A673 (cell line): ENCODE results near the gene RPRD1B. TPM values are rescaled to one million over a fixed set of nuclear protein-coding genes. Genes with fewer than 3 reads are reported as not detected.

ENCODE experiments used
- BruUV-seq: library from RNA; stranded (reverse); fragments of 400-500 nt; replicated peaks from 2 replicates; lab custom pipeline; 2021; lab: Mats Ljungman, UMichigan
- CTCF ChIA-PET: fragments of 300-600 bp; sonication (Branson Sonifier 250); formaldehyde crosslinking; loops from one replicate; lab custom pipeline; 2022; ENCODE audit warnings: antibody characterized with exemption; lab: Charles Lee
- POLR2A ChIA-PET: fragments of 300-600 bp; sonication (Branson Sonifier 250); formaldehyde crosslinking; loops from one replicate; lab custom pipeline; 2022; ENCODE audit warnings: antibody characterized with exemption; ENCODE audit not compliant: low non-redundant PET; lab: Charles Lee
- DNase-seq: peaks from one replicate; pipeline ENCODE4 v3.0.0-alpha.2; 2015; ENCODE audit warnings: low spot score
- H3K27ac ChIP-seq: fragments of 200-600 bp; sonication (generic); 2 replicates; pipeline ENCODE4 v1.5.1; 2016; ENCODE audit warnings: mixed run types, low read depth, mild to moderate bottlenecking, mixed read lengths, antibody characterized with exemption, low read length; ENCODE audit not compliant: poor library complexity, severe bottlenecking
- H3K27me3 ChIP-seq: fragments of 200-600 bp; sonication (generic); replicated peaks from 2 replicates; pipeline ENCODE4 v1.6.1; 2017; ENCODE audit warnings: mixed run types, low read depth, mild to moderate bottlenecking, mixed read lengths, antibody characterized with exemption, low read length; ENCODE audit not compliant: insufficient read depth, poor library complexity
- H3K36me3 ChIP-seq: fragments of 200-600 bp; sonication (generic); 2 replicates; pipeline ENCODE4 v1.6.1; 2016; ENCODE audit warnings: mixed run types, mild to moderate bottlenecking, mixed read lengths, antibody characterized with exemption, low read length; ENCODE audit not compliant: insufficient read depth, poor library complexity, severe bottlenecking
- H3K4me1 ChIP-seq: fragments of 200-600 bp; sonication (generic); 2 replicates; pipeline ENCODE4 v1.6.1; 2017; ENCODE audit warnings: mixed run types, mild to moderate bottlenecking, mixed read lengths, antibody characterized with exemption, low read length; ENCODE audit not compliant: insufficient read depth, poor library complexity, severe bottlenecking
- H3K4me3 ChIP-seq: fragments of 200-600 bp; sonication (generic); 2 replicates; pipeline ENCODE4 v1.5.1; 2016; ENCODE audit warnings: low read depth, mixed run types, mild to moderate bottlenecking, mixed read lengths, low read length; ENCODE audit not compliant: poor library complexity, severe bottlenecking
- H3K9me3 ChIP-seq: fragments of 200-600 bp; sonication (generic); 2 replicates; pipeline ENCODE4 v1.6.1; 2016; ENCODE audit warnings: mixed run types, low read depth, mild to moderate bottlenecking, mixed read lengths, antibody characterized with exemption, low read length; ENCODE audit not compliant: poor library complexity, severe bottlenecking
- CTCF ChIP-seq: fragments of 300-800, 200-600 bp; sonication (generic); conservative IDR thresholded peaks from 2 replicates; pipeline ENCODE4 v1.5.1; 2017; ENCODE audit warnings: low read depth, mild to moderate bottlenecking, antibody characterized with exemption, low read length, moderate library complexity, mixed read lengths
- EZH2 ChIP-seq: fragments of 200-600 bp; sonication (generic); IDR thresholded peaks from 2 replicates; pipeline ENCODE4 v1.6.1; 2017; ENCODE audit warnings: borderline replicate concordance, low read depth, mild to moderate bottlenecking, mixed read lengths, antibody characterized with exemption, low read length; ENCODE audit not compliant: poor library complexity, severe bottlenecking
- intact Hi-C: fragments of 100-400 bp; cut with micrococcal nuclease; formaldehyde crosslinking; loops from one replicate; pipeline ENCODE4 v1.10.0; 2022; ENCODE audit not compliant: unreplicated experiment
- total RNA-seq: library from RNA; stranded (reverse); gene quantifications from 2 replicates; pipeline ENCODE4 v1.2.3, GENCODE V29; 2021

RPRD1B gene
- total RNA-seq, 1 experiment from 2014 or later, result 36.1 TPM

- H3K4me3 ChIP-seq, result no peak overlapping the region
- intact Hi-C loops, result no loop called here
- no peaks in the 10 kb centered on the region for H3K27me3 ChIP-seq
- peak overlapping the region; percentile 47 for H3K27ac ChIP-seq
- TF ChIP-seq EZH2 (no peak), CTCF (no peak)
- ChIA-PET POLR2A (no interaction called here), CTCF (no interaction called here)
- DNase-seq, result no peak
- H3K36me3 ChIP-seq, result peaks cover 14% of the 10 kb centered on the region
- no peaks in the 10 kb centered on the region for H3K9me3 ChIP-seq
- peaks cover 41% of the 10 kb centered on the region for H3K4me1 ChIP-seq
- no TSS peak for BruUV-seq
Measured at GRCh38 chr20:37988306-37988954, 45.1 kb upstream of the RPRD1B start.

GRCh38 chr20:37989601-37990295, 43.8 kb upstream of the RPRD1B start:
- Histone ChIP-seq H3K27ac (peak overlapping the region; percentile 5), H3K4me3 (no peak overlapping the region), H3K4me1 (peaks cover 44% of the 10 kb centered on the region), H3K27me3 (no peaks in the 10 kb centered on the region), H3K9me3 (no peaks in the 10 kb centered on the region), H3K36me3 (peaks cover 21% of the 10 kb centered on the region)
- intact Hi-C loops, result no loop called here
- CTCF ChIA-PET, result no interaction called here
- no peak for TF ChIP-seq EZH2
- TF ChIP-seq CTCF, result no peak
- POLR2A ChIA-PET, result no interaction called here
- no TSS peak for BruUV-seq
- no peak for DNase-seq

- Histone ChIP-seq H3K27me3 (no peaks in the 10 kb centered on the region), H3K36me3 (peaks cover 22% of the 10 kb centered on the region), H3K27ac (peak overlapping the region; percentile 7), H3K4me1 (peaks cover 44% of the 10 kb centered on the region), H3K9me3 (no peaks in the 10 kb centered on the region), H3K4me3 (no peak overlapping the region)
- no peak for TF ChIP-seq EZH2
- TF ChIP-seq CTCF, result no peak
- DNase-seq, result no peak
- BruUV-seq, result no TSS peak
- POLR2A ChIA-PET, result no interaction called here
- CTCF ChIA-PET, result no interaction called here
- intact Hi-C loops, result no loop called here
Measured at GRCh38 chr20:37990571-37991151, 42.9 kb upstream of the RPRD1B start.
